Measurements from ENCODE around the gene MAP7D2. TPM values are rescaled to one million over a fixed set of nuclear protein-coding genes. Genes with fewer than 3 reads are reported as not detected.
A peak's percentile ranks its signal among the peaks of the same experiment; 100 is the strongest.

MAP7D2 gene
- total RNA-seq, 1 experiment from 2014 or later = 0.03 TPM

GRCh38 chrX:19975845-19976244 lies 140.9 kb downstream of the MAP7D2 start:
- no peak for DNase-seq (ENCODE audit: low spot score)

- DNase-seq (ENCODE audit: low spot score) = no peak
Observed at GRCh38 chrX:19972984-19973383, 143.7 kb downstream of the MAP7D2 start.

GRCh38 chrX:19968276-19968675 lies 148.4 kb downstream of the MAP7D2 start:
- DNase-seq (ENCODE audit: low spot score) = no peak

GRCh38 chrX:19966056-19966455 lies 150.7 kb downstream of the MAP7D2 start:
- no peak for DNase-seq (ENCODE audit: low spot score)

GRCh38 chrX:19964017-19964710 lies 152.5 kb downstream of the MAP7D2 start:
- DNase-seq (ENCODE audit: low spot score) = no peak

- DNase-seq (ENCODE audit: low spot score) = no peak
Observed at GRCh38 chrX:19960913-19961312, 155.8 kb downstream of the MAP7D2 start.

- DNase-seq (ENCODE audit: low spot score) = peak; percentile 33
Observed at GRCh38 chrX:19958552-19959486, 157.9 kb downstream of the MAP7D2 start.

GRCh38 chrX:19956923-19957322 lies 159.8 kb downstream of the MAP7D2 start:
- no peak for DNase-seq (ENCODE audit: low spot score)

Small RNA genes within 50 kb of the gene (small RNA-seq; reads per million reads assigned to genes)
- gene MIR23C (0.43 reads per million), gene RF00019 (not detected), gene RF00493 (5.3 reads per million, percentile 84 among the genes with 10 or more reads in this experiment), gene RF00494 (not detected)

Other genes starting within 250 kb of the MAP7D2 start
- gene SH3KBP1, start 229.3 kb downstream of the MAP7D2 start, total RNA-seq (2014; rRNA removed; shearing (Covaris generic)) = 22.5 and 24.8 TPM in 2 replicates
- gene BCLAF3, start 125.8 kb downstream of the MAP7D2 start, total RNA-seq (2014; rRNA removed; shearing (Covaris generic)) = 2.6 and 2.8 TPM in 2 replicates
- 45.2 and 45.8 TPM in 2 replicates for gene EIF1AX, start 24.9 kb upstream of the MAP7D2 start, total RNA-seq (2014; rRNA removed; shearing (Covaris generic))
- 16.0 and 18.0 TPM in 2 replicates for gene RPS6KA3, start 150.0 kb upstream of the MAP7D2 start, total RNA-seq (2014; rRNA removed; shearing (Covaris generic))

All from HT-29 (cell line).